ENCODE results near the gene DNAJC5.

DNA sequence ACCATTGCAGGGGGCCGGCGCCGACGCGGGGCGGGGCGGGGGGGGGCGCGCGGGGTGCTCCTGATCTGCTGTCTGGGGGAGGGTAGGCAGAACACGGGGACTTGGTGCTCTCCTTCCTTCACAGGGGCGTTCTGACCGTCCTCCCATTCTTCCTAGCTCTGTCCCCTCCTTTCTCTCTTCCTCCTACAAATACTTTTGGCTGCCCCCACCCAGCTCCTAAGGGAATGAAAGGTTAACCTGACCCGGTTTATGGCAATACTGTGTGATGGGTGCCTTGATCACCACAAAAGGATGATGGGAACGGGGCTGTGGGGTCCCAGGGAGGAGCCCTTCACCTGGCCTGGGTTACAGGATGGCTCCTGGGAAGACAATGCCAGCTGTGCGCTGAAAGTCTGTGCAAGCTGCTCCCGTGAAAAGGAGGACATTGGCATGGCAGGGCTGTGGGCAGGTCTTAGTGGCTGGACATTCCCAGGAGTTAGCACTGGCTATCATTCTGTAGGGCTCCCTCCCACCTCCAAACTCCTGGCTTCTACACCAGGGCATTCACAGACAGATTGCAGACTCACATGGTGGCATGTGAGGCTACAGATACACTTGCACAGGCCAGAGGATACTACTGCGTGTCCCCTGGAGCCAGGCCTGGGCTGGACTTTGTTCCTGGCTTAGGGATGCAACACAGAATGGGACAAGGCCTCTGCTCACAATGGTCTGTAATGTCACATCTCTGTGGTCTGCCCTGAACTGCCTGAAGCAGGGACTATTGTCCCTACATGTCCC lies 31.7 kb upstream of the DNAJC5 start:
- TF ChIP-seq, protein P1, sequence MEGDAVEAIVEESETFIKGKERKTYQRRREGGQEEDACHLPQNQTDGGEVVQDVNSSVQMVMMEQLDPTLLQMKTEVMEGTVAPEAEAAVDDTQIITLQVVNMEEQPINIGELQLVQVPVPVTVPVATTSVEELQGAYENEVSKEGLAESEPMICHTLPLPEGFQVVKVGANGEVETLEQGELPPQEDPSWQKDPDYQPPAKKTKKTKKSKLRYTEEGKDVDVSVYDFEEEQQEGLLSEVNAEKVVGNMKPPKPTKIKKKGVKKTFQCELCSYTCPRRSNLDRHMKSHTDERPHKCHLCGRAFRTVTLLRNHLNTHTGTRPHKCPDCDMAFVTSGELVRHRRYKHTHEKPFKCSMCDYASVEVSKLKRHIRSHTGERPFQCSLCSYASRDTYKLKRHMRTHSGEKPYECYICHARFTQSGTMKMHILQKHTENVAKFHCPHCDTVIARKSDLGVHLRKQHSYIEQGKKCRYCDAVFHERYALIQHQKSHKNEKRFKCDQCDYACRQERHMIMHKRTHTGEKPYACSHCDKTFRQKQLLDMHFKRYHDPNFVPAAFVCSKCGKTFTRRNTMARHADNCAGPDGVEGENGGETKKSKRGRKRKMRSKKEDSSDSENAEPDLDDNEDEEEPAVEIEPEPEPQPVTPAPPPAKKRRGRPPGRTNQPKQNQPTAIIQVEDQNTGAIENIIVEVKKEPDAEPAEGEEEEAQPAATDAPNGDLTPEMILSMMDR (IDR thresholded peaks at IDR 0.05): no peak
- no peak for TF ChIP-seq POLR2A (IDR thresholded peaks at IDR 0.05)
- no peak for TF ChIP-seq EP300 (IDR thresholded peaks at IDR 0.05)

Data from ovary (tissue), 3 donors.